ENCODE results near the gene PAPPA.

Gene PAPPA

DNA sequence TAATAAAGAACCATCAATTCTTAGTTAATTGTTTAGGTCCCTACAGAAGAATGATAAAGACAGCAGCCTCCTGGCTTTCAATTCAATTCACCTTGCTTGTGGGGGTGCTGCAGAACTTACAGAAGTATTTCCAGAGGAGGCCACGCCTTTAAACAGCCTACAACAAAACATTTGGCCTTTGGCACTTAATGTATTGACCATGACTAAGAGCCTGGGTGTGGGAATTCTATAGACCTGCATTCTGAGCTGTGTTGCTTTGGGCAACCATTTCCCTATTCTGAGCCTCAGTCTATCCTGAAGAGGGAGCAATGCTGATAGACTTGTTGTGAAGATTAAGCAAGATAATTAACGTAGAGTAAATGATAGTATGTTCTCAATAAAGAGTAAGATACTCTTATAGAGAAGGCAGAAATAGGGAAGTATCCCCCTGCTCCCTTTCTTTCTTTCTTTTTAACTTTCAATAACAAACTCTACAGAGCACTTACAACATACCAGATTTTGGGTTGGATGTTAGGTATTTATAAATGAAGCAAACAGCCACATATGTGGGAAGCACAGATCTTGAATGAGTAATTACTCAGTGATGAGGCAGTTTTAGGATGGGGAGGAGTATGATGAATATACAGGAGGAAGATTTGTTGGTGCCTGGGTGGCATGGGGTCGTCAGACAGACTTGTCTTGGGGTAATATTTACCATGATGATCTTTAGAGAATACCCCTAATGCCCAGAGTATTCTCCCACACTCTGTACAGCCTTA, 28.4 kb downstream of the PAPPA start:
- H3K4me3 ChIP-seq (ENCODE audit: low read depth, low read length): no peak overlapping the region
- no peak for TF ChIP-seq CTCF (IDR thresholded peaks at IDR 0.05; ENCODE audit: insufficient read depth, low read length, missing control alignments)
- ChIA-PET CTCF (no interaction called here), POLR2A (no interaction called here)
- no peak for DNase-seq (ENCODE audit: low read depth, low spot score)

DNA sequence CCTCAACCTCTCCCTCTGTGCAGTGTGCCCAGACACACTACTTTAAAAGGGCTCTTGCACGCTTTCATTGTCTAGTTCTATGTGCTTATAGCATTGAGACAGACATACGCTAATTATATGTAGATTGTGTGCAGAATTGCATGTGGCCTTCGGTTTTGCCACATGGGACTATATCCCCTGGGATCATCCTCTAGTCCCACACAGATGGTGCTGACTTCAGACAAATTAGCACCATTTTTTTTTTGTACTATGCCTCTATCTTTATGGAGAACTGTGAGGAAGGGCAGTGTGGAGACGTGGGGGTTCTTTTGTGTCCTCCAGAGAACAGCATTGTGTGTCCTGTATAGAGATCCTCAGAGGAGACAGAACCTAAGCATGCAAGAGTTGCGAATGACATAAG, 29.3 kb downstream of the PAPPA start:
- CTCF ChIA-PET: interaction anchor here (0.6 kb wide), 1 partner anchor 9 kb away, joined by 5 read pairs; no protein-coding TSS in a partner anchor
- POLR2A ChIA-PET: no interaction called here
- TF ChIP-seq CTCF (IDR thresholded peaks at IDR 0.05; ENCODE audit: insufficient read depth, low read length, missing control alignments): no peak
- DNase-seq (ENCODE audit: low read depth, low spot score): no peak
- no peak overlapping the region for H3K4me3 ChIP-seq (ENCODE audit: low read depth, low read length)

DNA sequence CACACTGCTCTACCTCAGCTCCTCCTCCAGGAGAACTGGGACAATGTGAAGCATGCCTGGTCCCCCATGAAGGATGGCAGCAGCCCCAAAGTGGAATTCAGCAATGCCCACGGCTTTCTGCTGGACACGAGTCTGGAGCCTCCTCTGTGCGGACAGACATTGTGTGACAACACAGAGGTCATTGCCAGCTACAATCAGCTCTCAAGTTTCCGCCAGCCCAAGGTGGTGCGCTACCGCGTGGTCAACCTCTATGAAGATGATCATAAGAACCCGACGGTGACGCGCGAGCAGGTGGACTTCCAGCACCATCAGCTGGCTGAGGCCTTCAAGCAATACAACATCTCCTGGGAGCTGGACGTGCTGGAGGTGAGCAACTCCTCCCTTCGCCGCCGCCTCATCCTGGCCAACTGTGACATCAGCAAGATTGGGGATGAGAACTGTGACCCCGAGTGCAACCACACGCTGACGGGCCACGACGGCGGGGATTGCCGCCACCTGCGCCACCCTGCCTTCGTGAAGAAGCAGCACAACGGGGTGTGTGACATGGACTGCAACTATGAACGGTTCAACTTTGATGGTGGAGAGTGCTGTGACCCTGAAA, 34.1 kb downstream of the PAPPA start:
- no peak overlapping the region for H3K4me3 ChIP-seq (ENCODE audit: low read depth, low read length)
- TF ChIP-seq CTCF (IDR thresholded peaks at IDR 0.05; ENCODE audit: insufficient read depth, low read length, missing control alignments): no peak
- ChIA-PET POLR2A (no interaction called here), CTCF (interaction anchor here (1.4 kb wide), 1 partner anchor 11 kb away, joined by 6 read pairs; no protein-coding TSS in a partner anchor)
- DNase-seq (ENCODE audit: low read depth, low spot score): no peak

GRCh38 chr9:116189683-116190082, 36.1 kb downstream of the PAPPA start:
- TF ChIP-seq CTCF (IDR thresholded peaks at IDR 0.05; ENCODE audit: insufficient read depth, low read length, missing control alignments): no peak
- no peak overlapping the region for H3K4me3 ChIP-seq (ENCODE audit: low read depth, low read length)
- ChIA-PET CTCF (interaction anchor here (1.0 to 1.3 kb wide), 2 partner anchors 11 to 16 kb away, joined by 3 read pairs; no protein-coding TSS in a partner anchor), POLR2A (no interaction called here)
- DNase-seq (ENCODE audit: low read depth, low spot score): no peak

DNA sequence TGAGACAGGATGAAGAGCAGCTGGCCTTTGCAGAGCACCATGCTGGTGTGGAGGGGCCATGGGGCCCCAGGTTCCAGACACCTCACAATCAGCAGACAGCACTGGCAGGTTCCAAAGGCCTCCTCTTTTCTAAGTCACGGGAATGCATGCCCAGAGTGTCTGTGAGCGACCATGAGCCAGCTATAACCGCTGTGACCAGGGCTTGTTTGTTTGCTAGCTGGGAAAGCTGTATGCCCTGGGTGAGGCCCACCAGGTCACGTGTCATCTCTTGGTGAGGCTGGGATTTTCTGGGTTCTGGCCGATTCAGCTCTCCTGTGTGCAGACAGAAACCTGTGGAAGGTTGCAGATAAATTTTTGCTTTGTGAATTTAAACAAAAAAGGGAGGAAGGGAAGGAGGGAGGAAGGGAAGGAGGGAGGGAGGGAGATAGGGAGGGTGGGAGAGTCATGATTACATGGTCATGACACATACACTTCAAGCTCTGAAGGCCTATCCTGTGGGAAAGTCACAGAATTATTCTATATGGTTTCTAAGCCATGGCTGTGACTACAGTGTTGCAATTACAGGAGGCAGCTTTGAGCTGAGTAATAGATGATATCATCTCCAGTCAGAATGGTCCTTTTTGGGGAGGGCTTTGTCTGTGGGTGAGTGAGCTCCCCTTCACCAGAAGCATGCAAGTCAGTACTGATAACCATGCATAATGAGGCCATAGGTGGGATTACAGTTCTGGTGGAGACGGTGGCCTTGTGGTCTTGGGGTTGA, 37.2 kb downstream of the PAPPA start:
- DNase-seq (ENCODE audit: low read depth, low spot score): peak; percentile 59
- no peak for TF ChIP-seq CTCF (IDR thresholded peaks at IDR 0.05; ENCODE audit: insufficient read depth, low read length, missing control alignments)
- no peak overlapping the region for H3K4me3 ChIP-seq (ENCODE audit: low read depth, low read length)
- POLR2A ChIA-PET: interaction anchor here (1.3 kb wide), 1 partner anchor 37 kb away, joined by 3 read pairs; the partner anchor contains the start of gene PAPPA
- CTCF ChIA-PET: interaction anchor here (0.8 to 1.3 kb wide), 3 partner anchors 12 to 195 kb away, joined by 3 read pairs; no protein-coding TSS in a partner anchor
